GM12873 (cell line): ENCODE results near the gene DPYD.

Source experiments
- CTCF ChIP-seq: IDR thresholded peaks from 2 replicates; pipeline ENCODE4 v1.5.1; 2012; ENCODE audit warnings: low read depth, mild to moderate bottlenecking, moderate library complexity, low read length, control low read depth; ENCODE audit not compliant: insufficient read depth; ENCODE audit errors: missing control alignments

The DPYD gene

GRCh38 chr1:97128426-97128825 is 792.4 kb downstream of the DPYD start:
- TF ChIP-seq CTCF: no peak

- no peak for TF ChIP-seq CTCF
Measured at GRCh38 chr1:97123717-97124431, 797.0 kb downstream of the DPYD start.

- no peak for TF ChIP-seq CTCF
Measured at GRCh38 chr1:97120806-97121205, 800.0 kb downstream of the DPYD start.

- TF ChIP-seq CTCF: no peak
Measured at GRCh38 chr1:97119260-97120158, 801.3 kb downstream of the DPYD start.

- no peak for TF ChIP-seq CTCF
Measured at GRCh38 chr1:97114842-97115241, 806.0 kb downstream of the DPYD start.

- no peak for TF ChIP-seq CTCF
Measured at GRCh38 chr1:97112442-97112841, 808.4 kb downstream of the DPYD start.

GRCh38 chr1:97108179-97108578 is 812.7 kb downstream of the DPYD start:
- TF ChIP-seq CTCF: no peak
